Neural progenitor cell (in vitro differentiated cells): Measurements from ENCODE around the gene ADCY5.

ENCODE experiments used
- EZH2 ChIP-seq: fragments of 200-600 bp; sonication (generic); IDR thresholded peaks from 2 replicates; pipeline ENCODE4 v1.6.1; 2017; ENCODE audit warnings: antibody characterized with exemption, mild to moderate bottlenecking, moderate library complexity
- TF ChIP-seq, protein P1 (sequence below): fragments of 200-600 bp; sonication (generic); IDR thresholded peaks from 2 replicates; pipeline ENCODE4 v1.5.1; 2017; ENCODE audit warnings: antibody characterized with exemption, mild to moderate bottlenecking

DNA sequence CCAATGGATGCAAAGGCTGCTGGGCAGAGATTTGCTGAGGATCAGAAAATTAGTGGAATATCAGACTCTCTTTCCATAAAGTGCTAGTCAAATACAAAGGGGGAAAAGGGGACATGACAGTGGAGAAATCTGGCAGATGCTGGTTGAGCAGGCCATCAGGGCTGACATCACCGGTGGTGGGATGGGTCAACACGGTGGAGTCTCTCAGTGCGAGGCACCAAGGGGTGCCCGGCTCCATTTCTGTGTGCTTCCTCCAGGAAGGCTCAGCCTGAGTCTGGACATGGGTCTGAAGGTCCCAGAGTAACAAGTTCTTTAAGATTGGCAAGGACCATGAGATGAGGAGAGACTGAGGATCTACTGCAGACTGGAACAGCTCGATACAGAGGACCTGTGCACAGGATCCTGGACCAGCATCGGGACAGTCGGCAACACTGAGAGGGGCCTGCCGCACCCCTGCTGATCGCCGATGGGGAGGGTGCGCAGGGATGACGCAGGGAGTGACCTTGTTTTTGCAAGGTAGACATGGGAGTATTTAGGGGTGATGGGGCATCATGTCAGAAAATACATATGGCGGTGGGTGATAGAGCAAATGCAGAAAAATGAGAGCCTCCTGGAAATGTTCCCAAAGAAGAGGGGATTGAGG, 154.5 kb downstream of the ADCY5 start:
- TF ChIP-seq, protein P1, sequence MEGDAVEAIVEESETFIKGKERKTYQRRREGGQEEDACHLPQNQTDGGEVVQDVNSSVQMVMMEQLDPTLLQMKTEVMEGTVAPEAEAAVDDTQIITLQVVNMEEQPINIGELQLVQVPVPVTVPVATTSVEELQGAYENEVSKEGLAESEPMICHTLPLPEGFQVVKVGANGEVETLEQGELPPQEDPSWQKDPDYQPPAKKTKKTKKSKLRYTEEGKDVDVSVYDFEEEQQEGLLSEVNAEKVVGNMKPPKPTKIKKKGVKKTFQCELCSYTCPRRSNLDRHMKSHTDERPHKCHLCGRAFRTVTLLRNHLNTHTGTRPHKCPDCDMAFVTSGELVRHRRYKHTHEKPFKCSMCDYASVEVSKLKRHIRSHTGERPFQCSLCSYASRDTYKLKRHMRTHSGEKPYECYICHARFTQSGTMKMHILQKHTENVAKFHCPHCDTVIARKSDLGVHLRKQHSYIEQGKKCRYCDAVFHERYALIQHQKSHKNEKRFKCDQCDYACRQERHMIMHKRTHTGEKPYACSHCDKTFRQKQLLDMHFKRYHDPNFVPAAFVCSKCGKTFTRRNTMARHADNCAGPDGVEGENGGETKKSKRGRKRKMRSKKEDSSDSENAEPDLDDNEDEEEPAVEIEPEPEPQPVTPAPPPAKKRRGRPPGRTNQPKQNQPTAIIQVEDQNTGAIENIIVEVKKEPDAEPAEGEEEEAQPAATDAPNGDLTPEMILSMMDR, result no peak
- no peak for TF ChIP-seq EZH2
